Brain microvascular endothelial cell (primary cell): Measurements from ENCODE around the gene ASPHD2.

Source experiments
- DNase-seq: peaks from one replicate; pipeline ENCODE4 v3.0.0-alpha.2; 2020
- H3K27ac ChIP-seq: fragments of 250-450 bp; sonication (Bioruptor Pico); 2 replicates; pipeline ENCODE4 v1.5.1; 2020; ENCODE audit warnings: mild to moderate bottlenecking, moderate library complexity
- H3K27me3 ChIP-seq: fragments of 250-450 bp; sonication (Bioruptor Pico); replicated peaks from 2 replicates; pipeline ENCODE4 v1.5.1; 2020; ENCODE audit warnings: mild to moderate bottlenecking
- H3K36me3 ChIP-seq: fragments of 250-450 bp; sonication (Bioruptor Pico); replicated peaks from 2 replicates; pipeline ENCODE4 v1.5.1; 2020; ENCODE audit warnings: mild to moderate bottlenecking
- H3K4me3 ChIP-seq: 2 replicates; pipeline ENCODE4 v1.5.1; 2011; ENCODE audit warnings: low read depth, mild to moderate bottlenecking, control low read depth, low read length, moderate library complexity
- in situ Hi-C: cut with HindIII; loops from 2 replicates; pipeline ENCODE4 v1.10.0; 2017; ENCODE audit warnings: low sequenced_read_pairs, low pct_ligation_motif_present
- TF ChIP-seq, protein P1 (sequence below): IDR thresholded peaks from 2 replicates; pipeline ENCODE4 v1.5.1; 2011; ENCODE audit warnings: low read depth, mild to moderate bottlenecking, moderate library complexity, low read length, control low read depth, inconsistent platforms; ENCODE audit errors: missing control alignments

Gene ASPHD2

DNA sequence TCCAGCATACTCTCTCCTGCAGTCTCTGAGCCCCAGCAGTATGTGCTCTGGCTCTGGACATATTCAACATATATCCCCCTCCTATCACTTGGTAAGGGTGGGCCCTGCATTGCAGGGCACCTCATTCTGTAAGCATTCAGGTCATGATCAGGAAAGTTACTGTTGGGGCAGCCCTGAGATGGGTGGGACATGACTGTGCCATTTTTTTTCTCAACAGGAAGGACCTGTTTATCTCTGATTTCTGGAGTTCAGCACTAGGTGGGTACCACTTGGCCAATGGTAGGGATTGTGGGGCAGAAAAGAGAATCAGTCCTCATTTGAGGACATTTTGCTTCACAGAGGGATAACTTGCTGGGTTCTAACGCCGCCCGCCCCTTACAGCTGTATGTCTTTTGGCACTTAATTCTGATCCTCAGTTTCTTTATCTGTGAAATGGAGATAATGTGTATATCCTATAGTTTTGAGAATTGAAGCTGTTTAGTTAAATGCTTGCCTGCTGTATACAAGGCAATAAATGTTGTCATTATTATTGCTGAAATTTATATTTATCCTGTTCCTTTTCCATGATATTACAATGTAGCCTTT is 56.8 kb downstream of the ASPHD2 start:
- H3K36me3 ChIP-seq = peaks cover 24% of the 10 kb centered on the region
- no peaks in the 10 kb centered on the region for H3K27me3 ChIP-seq
- in situ Hi-C loops = no loop called here
- TF ChIP-seq, protein P1, sequence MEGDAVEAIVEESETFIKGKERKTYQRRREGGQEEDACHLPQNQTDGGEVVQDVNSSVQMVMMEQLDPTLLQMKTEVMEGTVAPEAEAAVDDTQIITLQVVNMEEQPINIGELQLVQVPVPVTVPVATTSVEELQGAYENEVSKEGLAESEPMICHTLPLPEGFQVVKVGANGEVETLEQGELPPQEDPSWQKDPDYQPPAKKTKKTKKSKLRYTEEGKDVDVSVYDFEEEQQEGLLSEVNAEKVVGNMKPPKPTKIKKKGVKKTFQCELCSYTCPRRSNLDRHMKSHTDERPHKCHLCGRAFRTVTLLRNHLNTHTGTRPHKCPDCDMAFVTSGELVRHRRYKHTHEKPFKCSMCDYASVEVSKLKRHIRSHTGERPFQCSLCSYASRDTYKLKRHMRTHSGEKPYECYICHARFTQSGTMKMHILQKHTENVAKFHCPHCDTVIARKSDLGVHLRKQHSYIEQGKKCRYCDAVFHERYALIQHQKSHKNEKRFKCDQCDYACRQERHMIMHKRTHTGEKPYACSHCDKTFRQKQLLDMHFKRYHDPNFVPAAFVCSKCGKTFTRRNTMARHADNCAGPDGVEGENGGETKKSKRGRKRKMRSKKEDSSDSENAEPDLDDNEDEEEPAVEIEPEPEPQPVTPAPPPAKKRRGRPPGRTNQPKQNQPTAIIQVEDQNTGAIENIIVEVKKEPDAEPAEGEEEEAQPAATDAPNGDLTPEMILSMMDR = no peak
- H3K27ac ChIP-seq = no peak overlapping the region
- no peak for DNase-seq
- H3K4me3 ChIP-seq = no peak overlapping the region

DNA sequence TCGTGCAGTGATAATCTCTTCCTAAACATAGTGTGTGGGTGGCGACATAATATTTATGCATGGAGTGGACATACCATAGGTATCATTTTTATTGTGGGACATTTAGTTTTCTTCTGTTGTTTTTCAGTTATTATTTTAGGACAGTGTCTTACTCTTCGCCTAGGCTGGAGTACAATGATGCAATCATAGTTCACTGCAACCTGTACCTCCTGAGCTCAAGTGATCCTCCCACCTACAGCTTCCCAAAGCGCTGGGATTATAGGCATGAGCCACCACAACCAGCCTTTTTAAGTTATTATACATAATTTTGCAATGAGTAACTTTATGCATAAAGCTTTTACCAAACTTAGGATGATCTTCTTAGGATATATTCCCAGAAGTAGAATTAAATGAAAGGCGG is 57.3 kb downstream of the ASPHD2 start:
- Histone ChIP-seq H3K27ac (no peak overlapping the region), H3K36me3 (peaks cover 29% of the 10 kb centered on the region), H3K27me3 (no peaks in the 10 kb centered on the region), H3K4me3 (no peak overlapping the region)
- in situ Hi-C loops = no loop called here
- DNase-seq = no peak
- TF ChIP-seq, protein P1 = no peak

DNA sequence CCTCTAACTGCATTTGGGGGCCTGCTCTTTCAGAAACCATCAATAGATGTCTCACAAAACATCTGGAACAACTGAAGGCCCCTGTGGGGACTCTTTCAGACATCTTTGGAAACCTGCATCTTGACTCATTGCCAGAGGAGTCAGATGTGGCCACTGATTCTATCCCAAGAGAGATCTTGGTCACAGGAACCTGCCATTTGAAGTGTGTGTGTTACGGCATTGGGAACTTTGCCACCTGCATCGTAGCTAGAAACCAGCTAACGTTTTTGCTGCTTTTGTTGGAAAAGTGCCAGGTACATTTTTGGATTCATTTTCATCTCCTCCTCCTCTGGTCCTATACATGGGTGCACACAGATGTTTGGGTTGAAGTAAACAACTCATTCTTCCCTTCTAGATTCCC is 58.9 kb downstream of the ASPHD2 start:
- in situ Hi-C loops = no loop called here
- Histone ChIP-seq H3K27me3 (no peaks in the 10 kb centered on the region), H3K4me3 (no peak overlapping the region), H3K27ac (no peak overlapping the region), H3K36me3 (peaks cover 45% of the 10 kb centered on the region)
- TF ChIP-seq, protein P1 = no peak
- DNase-seq = no peak

DNA sequence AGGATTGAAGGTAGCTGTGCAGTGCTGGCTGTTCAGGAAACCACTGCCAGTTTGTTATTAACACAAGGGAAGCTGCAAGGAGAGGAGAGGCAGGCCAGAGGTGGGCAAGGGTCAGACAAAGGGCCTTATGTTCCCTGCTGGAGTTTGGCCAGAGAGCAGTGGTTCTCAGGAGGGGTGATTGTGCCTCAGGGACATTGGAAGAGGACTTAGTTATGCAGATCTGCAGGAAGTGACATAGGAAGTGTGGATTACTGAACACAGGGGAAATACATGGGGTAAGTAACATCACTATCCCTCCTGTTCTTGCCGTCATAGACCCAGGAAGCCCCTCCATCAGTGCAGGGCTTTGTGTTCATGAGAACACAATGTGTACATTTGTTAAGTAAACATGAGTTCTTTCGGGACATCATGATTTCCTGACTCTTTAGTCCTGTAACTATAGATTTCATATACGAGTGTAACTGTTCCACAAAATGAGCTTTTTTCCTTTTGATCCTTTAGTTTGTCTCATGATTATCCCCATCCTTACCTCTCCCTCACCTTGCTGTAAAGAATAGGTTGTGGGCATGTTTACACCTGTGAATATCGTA is 60.5 kb downstream of the ASPHD2 start:
- H3K27me3 ChIP-seq = no peaks in the 10 kb centered on the region
- H3K4me3 ChIP-seq = no peak overlapping the region
- TF ChIP-seq, protein P1 = no peak
- H3K27ac ChIP-seq = no peak overlapping the region
- H3K36me3 ChIP-seq = peaks cover 61% of the 10 kb centered on the region
- in situ Hi-C loops = no loop called here
- DNase-seq = no peak

DNA sequence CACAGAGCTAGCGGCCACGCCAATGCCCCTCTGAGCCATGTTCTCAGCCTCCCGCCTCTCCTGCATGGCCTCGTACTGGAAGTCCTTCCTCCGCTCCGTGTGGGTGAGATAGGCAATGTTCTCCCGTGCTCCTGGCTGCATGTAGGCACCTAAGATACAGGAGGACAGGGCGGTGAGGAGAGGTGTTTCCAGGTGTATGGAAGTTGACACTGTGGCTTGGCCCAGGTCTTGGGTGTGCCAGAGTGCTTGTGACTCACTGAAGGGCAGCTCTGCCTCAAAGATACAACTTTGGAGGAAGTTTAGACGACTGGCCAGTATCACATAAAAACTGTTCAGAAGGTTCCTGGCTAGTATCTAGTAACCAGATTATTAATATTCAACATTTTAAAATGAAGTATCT is 63.2 kb downstream of the ASPHD2 start:
- in situ Hi-C loops = no loop called here
- peaks cover 82% of the 10 kb centered on the region for H3K36me3 ChIP-seq
- H3K4me3 ChIP-seq = no peak overlapping the region

More for the DNA sequence above, 63.2 kb downstream of the ASPHD2 start:
- no peaks in the 10 kb centered on the region for H3K27me3 ChIP-seq
- TF ChIP-seq, protein P1 = no peak
- DNase-seq = no peak
- no peak overlapping the region for H3K27ac ChIP-seq
